ENCODE results near the gene BLOC1S1. TPM values are rescaled to one million over a fixed set of nuclear protein-coding genes. Genes with fewer than 3 reads are reported as not detected.

Gene BLOC1S1
- total and polyA plus RNA-seq, 9 of the 15 experiments (the other 6 are each of a cell fraction or from before 2014, with no cell fraction given), result 75.2 to 161 (median 98.8) TPM

DNA sequence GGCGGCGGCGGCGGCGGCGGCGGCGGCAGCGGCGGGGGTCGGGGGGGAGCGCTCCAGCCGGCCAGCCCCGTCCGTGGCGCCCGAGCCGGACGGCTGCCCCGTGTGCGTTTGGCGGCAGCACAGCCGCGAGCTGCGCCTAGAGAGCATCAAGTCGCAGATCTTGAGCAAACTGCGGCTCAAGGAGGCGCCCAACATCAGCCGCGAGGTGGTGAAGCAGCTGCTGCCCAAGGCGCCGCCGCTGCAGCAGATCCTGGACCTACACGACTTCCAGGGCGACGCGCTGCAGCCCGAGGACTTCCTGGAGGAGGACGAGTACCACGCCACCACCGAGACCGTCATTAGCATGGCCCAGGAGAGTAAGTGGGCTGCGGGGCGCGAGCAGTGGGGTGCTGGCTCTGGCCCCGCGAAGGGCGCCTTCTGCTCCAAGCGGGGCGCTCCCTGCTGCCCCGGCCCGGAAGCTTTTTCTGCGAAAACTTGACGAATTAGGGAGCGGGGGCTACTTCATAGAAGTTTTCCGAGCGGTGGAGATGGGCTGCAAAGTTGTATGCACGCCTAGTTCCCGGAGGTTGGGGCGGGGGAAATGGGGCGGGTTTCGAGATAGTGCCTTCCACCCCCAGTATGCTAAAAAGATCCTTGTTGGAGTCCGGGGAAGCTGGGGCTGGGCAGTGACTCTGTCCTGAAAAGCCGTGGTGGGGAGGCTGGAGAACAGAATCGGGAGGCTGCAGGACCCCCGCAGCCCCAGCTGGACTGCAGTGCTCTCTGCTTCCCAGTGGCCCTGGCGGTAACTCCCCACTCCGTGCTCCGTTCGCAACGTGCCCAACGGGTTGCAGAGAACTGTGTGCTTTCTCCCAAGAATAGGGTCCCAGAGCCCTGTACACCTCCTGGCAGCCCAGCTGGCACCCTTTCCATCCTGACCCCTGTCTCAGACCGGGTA is 27.8 kb downstream of the BLOC1S1 start (continued):
- no peak for TF ChIP-seq FIP1L1 (IDR thresholded peaks at IDR 0.05; ENCODE audit: low read depth, low read length, poor library complexity, severe bottlenecking)
- no peak for TF ChIP-seq POLR3A (IDR thresholded peaks at IDR 0.05; ENCODE audit: borderline replicate concordance, extremely low read depth, insufficient read depth, insufficient read length)
- TF ChIP-seq, protein P1, sequence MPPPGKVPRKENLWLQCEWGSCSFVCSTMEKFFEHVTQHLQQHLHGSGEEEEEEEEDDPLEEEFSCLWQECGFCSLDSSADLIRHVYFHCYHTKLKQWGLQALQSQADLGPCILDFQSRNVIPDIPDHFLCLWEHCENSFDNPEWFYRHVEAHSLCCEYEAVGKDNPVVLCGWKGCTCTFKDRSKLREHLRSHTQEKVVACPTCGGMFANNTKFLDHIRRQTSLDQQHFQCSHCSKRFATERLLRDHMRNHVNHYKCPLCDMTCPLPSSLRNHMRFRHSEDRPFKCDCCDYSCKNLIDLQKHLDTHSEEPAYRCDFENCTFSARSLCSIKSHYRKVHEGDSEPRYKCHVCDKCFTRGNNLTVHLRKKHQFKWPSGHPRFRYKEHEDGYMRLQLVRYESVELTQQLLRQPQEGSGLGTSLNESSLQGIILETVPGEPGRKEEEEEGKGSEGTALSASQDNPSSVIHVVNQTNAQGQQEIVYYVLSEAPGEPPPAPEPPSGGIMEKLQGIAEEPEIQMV (tag; conservative IDR thresholded peaks at IDR 0.05; ENCODE audit: low read depth), result no peak
- TF ChIP-seq FOXA1 (IDR thresholded peaks at IDR 0.05; ENCODE audit: borderline replicate concordance), result no peak
- no peak for TF ChIP-seq ETV6 (IDR thresholded peaks at IDR 0.05; ENCODE audit: borderline replicate concordance in 1 of 2, low read depth in 2 of 2, low read length in 1 of 2)
- no peak for TF ChIP-seq ETV6 (CRISPR knock-in tag; IDR thresholded peaks at IDR 0.05; ENCODE audit: borderline replicate concordance)
- TF ChIP-seq ZNF507 (tag; conservative IDR thresholded peaks at IDR 0.05), result no peak
- no peak for TF ChIP-seq U2AF1 (optimal IDR thresholded peaks at IDR 0.05; ENCODE audit: low read depth, low read length)
- peak in 1 of 2 experiments; percentile 48; a peak in 1 of 4 replicates for TF ChIP-seq SIN3A (IDR thresholded peaks at IDR 0.05; ENCODE audit: borderline replicate concordance in 2 of 2, control insufficient read depth in 1 of 2, low read depth in 2 of 2, low read length in 2 of 2)
- no peak for TF ChIP-seq POU5F1 (IDR thresholded peaks at IDR 0.05; ENCODE audit: borderline replicate concordance, low read depth, low read length, partially characterized antibody)
- no peak for TF ChIP-seq HDAC6 (IDR thresholded peaks at IDR 0.05; ENCODE audit: low read depth, low read length)
- TF ChIP-seq, protein P2, sequence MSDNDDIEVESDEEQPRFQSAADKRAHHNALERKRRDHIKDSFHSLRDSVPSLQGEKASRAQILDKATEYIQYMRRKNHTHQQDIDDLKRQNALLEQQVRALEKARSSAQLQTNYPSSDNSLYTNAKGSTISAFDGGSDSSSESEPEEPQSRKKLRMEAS (CRISPR knock-in tag; IDR thresholded peaks at IDR 0.05), result peak; percentile 49
- peak; percentile 71 for TF ChIP-seq CHD1 (IDR thresholded peaks at IDR 0.05; ENCODE audit: low read length)
- no peak for TF ChIP-seq ZNF324 (CRISPR knock-in tag; IDR thresholded peaks at IDR 0.05)
- no peak for TF ChIP-seq SMARCA4 (IDR thresholded peaks at IDR 0.05)
- TF ChIP-seq ZNF444 (CRISPR knock-in tag; IDR thresholded peaks at IDR 0.05), result no peak
- TF ChIP-seq SRSF7 (optimal IDR thresholded peaks at IDR 0.05; ENCODE audit: low read depth, low read length), result no peak
- TF ChIP-seq TCFL5 (CRISPR knock-in tag; conservative IDR thresholded peaks at IDR 0.05), result no peak
- no peak for TF ChIP-seq DMBX1 (CRISPR knock-in tag; IDR thresholded peaks at IDR 0.05; ENCODE audit: borderline replicate concordance)
- TF ChIP-seq ZNF3 (CRISPR knock-in tag; IDR thresholded peaks at IDR 0.05), result no peak
- TF ChIP-seq, protein P3, sequence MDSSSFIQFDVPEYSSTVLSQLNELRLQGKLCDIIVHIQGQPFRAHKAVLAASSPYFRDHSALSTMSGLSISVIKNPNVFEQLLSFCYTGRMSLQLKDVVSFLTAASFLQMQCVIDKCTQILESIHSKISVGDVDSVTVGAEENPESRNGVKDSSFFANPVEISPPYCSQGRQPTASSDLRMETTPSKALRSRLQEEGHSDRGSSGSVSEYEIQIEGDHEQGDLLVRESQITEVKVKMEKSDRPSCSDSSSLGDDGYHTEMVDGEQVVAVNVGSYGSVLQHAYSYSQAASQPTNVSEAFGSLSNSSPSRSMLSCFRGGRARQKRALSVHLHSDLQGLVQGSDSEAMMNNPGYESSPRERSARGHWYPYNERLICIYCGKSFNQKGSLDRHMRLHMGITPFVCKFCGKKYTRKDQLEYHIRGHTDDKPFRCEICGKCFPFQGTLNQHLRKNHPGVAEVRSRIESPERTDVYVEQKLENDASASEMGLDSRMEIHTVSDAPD (CRISPR knock-in tag; IDR thresholded peaks at IDR 0.05), result no peak
